ENCODE results near the gene KYNU.
"Not testable (repeated sequence)": the region's sequence is repeated elsewhere in the genome, so short reads cannot be mapped to it uniquely, and the experiment has no call there.

The KYNU gene

GRCh38 chr2:142926445-142926844, 49.0 kb downstream of the KYNU start:
- DNase-seq, result no peak

DNA sequence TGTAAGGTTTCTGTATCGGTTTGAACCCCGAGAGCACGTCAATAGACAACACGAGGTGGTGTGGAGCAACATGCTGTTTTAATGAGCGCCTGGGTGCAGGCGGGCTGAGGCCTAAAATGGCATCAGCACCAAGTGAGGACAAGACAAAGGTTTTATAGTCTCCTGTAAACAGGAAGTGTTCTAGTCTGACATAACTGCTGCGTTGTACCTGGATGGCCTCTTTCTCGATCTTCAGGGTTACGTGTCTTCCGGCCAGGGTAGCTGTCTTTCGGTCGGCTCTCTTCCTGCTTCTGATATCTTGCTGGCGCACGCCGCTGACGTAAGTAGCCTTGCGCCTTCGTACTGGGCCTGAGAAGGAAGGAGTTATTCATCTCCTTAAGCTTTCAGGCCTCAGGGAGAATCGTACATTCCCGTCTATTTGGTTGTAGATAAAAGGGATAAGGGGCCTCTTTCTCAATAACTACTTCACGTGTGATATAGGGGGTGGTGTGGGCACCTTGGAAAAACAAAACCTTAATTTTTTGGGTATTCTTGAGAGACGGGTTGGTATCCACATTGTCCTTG, 53.5 kb downstream of the KYNU start:
- DNase-seq, result no peak

- no peak for DNase-seq
Measured at GRCh38 chr2:142933916-142934315, 56.5 kb downstream of the KYNU start.

- DNase-seq, result no peak
Measured at GRCh38 chr2:142935563-142936089, 58.2 kb downstream of the KYNU start.

DNA sequence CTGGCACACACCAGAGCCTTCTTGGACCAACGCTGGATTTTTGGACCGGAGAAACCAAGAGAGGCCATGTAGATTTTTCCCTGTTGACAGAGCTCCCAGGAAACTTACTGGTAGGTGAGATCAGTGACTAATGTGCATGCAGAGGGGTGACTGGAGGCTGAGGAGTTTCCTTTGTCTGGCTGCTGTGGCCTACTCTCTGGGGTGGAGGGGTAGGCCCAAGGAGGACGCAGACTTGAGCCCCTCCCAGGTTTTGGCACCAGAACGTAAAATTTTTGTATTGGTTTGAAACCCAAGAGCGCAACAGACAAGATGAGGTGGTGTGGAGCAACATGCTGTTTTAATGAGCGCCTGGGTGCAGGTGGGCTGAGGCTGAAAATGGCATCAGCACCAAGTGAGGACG, 59.2 kb downstream of the KYNU start:
- DNase-seq, result no peak

GRCh38 chr2:142937347-142937746, 59.9 kb downstream of the KYNU start:
- no peak for DNase-seq

DNA sequence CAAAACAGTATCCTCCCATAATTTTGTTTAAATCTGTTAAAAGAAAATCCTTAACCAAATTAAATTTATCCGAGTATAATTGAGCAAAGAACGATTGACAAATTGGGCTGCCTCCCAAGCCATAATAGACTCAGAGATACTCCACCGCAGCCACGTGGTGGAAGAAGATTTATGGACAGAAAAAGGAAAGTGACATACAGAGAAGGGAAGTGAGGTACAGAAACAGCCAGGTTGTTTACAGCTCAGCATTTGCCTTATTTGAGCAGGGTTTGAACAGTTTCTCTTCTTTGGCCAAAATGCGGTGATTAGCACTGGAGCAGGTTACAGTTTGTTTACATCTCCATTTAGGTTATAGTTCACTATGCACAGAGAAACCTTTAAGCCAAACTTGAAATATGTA, 60.8 kb downstream of the KYNU start:
- no peak for DNase-seq

DNA sequence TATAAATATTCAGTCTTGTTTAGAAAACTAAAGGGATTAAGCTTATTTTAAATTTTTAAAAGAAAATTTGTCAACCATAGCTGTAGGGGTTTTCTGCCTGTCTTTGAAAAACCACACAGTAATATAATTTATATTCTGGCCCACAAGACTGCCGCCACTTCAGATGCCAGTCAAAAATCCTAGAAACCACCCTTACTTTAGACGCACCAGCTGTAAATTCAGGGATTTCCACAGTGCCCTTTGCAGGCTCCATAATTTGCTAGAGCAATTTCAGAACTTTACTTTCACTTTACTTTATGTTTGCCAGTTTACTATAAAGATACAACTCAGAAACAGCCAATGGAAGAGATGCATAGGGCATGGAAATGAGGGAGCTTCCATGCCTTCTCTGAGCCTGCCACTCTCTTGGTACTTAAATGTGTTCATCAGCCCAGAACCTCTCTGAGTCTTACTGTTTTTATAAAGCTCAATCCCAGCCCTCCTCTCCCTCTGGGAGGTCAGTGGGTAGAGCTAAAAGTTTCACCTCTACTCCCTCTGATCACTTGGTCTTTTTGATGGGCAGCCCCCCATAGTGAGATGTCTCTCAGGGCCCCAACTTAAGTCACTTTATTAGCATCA, 63.3 kb downstream of the KYNU start:
- no peak for DNase-seq

DNA sequence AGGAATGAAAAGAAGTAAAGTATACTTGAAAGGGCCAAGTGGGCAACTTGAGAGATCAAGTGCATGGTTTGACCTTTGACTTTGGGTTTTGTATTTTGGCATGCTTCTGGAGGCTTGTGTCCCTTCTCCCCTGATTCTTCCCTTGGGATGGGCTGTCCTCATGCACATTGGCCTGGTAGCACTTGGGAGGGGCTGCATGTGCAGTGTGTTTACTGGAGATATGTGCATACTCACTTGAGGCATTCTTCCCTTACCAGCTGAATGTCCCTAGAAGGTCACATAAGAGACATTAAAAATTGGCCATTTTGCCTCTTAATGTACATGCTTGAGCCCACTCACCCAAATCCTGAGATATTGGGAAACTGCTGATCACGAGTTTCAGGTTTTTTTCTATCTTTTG, 65.2 kb downstream of the KYNU start:
- no peak for DNase-seq

GRCh38 chr2:142944264-142944663, 66.8 kb downstream of the KYNU start:
- no peak for DNase-seq

DNA sequence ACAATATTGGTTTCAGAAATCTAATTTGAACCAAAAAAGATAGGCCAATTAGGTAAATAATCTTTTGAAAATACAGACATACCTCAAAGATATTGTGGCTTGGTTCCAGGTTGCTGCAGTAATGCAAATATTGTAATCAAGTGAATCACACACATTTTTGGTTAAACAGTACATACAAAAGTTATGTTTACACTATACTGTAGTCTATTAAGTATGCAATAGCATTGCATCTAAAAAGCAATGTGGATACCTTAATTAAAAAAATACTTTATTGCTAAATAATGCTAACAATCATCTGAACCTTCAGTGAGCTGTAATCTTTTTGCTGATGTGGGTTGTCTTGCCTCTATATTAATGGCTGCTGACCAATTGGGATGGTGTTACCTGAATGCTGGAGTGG, 67.3 kb downstream of the KYNU start:
- no peak for DNase-seq

DNA sequence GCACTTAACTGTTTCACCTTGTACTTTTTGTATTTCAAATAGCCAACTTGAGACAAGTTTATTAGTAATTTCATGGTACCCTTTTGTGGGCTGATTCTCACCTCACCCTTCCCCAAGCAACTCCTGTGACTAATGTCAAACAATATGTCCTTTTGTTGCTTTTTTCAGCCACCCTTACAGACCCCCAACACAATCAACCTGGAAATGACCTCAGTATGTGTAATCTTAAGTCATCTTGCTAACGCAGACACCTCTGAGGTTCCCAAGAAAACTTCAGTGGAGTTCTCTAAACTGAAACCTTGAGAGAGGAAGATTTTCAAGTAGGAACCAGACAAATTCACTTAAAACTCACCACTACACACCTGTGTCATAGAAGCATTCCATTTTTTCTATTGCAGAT, 69.5 kb downstream of the KYNU start:
- DNase-seq, result no peak

- DNase-seq, result not testable (repeated sequence)
Measured at GRCh38 chr2:142948723-142949122, 71.3 kb downstream of the KYNU start.

- DNase-seq, result not testable (repeated sequence)
Measured at GRCh38 chr2:142950323-142950722, 72.9 kb downstream of the KYNU start.

DNA sequence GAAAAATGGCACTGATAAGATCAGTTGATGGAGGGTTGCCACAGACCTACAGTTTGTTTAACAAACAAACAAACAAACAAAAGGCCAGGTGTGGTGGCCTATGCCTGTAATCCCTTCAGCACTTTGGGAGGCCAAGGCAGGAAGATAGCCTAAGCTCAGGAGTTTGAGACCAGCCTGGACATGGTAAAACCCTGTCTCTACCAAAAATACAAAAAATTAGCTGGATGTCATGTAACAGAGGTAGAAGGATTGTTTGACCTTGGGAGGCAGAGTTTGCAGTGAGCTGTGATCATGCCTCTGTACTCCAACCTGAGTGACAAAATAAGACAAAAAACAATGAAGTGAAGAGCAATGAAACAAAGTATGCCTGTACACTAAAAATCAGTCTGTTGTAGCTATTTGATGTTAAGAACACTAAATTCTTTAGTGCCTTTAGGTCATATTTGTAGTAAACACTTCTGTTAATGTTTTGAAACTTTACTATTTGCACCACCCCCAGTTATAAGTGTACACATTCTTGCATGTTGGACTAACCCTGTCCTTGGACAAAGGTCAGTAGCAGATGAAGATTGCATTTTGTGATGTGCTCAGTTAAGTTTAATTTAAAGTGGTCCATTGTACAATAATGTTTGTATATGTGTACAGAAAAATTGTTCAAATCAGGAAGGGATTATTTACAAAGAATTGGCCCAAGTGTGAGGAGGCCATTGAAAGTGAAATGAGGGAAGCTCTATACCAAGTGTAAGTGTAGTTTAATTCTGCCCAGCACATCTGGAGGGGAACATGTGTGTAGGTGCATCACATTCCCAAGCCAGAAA, 73.9 kb downstream of the KYNU start:
- no peak for DNase-seq

DNA sequence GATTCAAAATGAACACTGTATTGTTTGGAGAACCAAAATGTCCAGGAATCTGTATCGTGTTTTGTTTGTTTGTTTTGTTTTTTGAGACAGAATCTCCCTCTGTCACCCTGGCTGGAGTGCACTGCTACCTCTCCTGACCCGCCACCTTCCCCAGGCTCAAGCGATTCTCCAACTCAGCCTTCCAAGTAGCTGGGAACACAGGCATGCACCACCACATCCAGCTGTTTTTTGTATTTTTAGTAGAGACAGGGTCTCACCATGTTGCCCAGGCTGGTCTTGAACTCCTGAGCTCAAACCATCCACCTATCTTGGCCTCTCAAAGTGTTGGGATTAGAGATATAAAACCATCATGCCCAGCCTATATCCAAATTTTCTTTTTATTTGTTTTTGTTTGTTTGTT, 74.6 kb downstream of the KYNU start:
- DNase-seq, result no peak

GRCh38 chr2:142952793-142953494, 75.5 kb downstream of the KYNU start:
- DNase-seq, result no peak

- no peak for DNase-seq
Measured at GRCh38 chr2:142954493-142954892, 77.0 kb downstream of the KYNU start.

DNA sequence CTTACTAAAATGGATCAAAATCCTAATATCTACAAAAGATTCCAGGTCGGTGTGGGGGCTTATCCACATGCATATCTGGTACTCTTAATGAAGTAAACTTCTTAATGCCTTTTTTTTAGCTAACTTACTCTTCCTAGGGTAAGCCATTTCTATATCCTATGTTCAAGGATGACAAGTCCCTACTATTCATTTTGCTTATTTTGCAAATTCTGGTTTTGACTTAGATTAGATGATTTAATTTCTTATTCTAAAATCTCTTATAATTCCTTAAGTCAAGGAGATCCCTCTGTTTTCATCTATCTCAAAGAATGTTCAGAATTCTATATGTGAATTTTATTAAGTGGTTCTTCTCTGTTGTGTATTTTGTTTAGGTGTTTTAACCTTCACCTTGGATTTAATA, 79.7 kb downstream of the KYNU start:
- no peak for DNase-seq

DNA sequence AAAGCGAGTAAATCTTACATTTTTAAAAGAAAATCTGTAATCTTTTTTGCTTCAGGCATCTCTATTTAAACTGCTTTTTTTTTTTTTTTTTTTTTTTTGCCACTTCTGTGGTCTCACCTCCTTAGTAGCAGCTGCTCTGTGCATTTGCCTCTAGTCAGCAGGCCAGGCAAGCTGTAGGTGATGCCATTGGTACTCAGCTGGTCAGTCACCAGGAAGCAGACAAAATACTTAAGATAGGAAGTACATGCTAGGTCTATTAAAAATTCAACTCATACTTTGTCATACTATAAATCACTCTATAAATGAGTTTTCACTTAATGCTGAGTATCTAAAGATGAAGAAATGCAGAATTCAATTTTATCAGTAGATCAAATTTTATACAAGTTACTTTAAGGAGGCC, 83.7 kb downstream of the KYNU start:
- DNase-seq, result no peak

GRCh38 chr2:142965443-142965842, 88.0 kb downstream of the KYNU start:
- no peak for DNase-seq

DNA sequence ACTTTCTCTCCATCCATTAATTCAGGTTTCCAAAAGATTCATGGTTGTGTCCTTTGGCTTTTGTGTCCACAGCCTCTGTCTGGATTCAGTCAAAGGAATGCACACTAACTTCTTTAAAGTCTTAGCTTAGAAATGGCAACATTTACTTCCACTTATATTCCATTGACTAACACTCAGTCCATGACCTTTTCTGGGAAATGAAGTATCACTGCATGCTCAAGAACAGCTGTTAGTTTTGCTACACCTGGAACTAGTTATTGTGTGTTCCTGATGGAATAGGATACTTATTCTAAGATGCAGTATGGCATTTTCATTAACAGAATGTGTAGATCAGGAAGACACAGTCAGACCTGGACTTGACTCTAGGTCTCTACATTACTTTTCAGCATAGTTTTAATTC, 88.8 kb downstream of the KYNU start:
- no peak for DNase-seq

DNA sequence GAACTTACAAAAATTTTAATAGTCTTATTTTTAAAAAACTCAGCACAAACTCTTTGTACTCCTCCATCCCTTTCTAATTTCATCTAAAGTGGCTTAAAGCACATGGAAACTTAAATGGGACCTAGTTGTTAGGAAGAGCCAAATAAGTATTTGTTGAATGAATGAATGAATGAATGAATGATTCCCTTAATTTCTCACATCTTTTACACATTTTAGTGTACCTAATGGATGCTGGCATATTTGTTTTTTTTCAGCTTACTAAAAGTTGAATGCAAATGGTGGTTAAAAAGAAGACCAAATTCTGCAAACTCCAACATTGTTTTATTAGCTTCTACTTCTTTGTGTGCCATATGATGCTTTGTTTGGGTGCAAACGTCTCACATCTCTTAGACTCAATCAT, 89.6 kb downstream of the KYNU start:
- DNase-seq, result no peak

All from activated CD8-positive, alpha-beta memory T cell treated with anti-CD3 and anti-CD28 coated beads for 24 hours (primary cell).